ENCODE results near the gene P2RY13.

Gene P2RY13

DNA sequence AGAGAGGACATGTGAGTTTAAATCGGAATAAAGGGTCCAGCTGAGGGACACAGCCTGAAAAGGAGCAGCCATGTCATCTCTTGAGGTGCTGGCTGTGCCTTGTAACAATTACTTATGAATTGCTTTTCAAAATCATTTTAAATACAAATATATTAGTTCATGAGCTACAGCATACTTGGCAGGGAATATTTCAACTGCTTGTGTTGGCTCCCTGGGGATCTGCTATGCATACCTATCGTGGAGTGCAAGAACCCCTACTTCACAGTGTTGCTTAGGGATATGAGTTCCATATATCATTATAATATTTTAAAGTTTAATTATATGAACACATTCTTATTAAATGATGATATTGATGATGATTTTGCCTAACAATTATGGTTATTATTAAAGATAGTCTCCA lies 31.9 kb downstream of the P2RY13 start:
- no peak for DNase-seq (ENCODE audit: low read depth in 1 of 2, low spot score in 1 of 2)

- DNase-seq (ENCODE audit: low read depth in 1 of 2, low spot score in 1 of 2) = no peak
Measured at GRCh38 chr3:151296226-151296625, 33.1 kb downstream of the P2RY13 start.

- DNase-seq (ENCODE audit: low read depth in 1 of 2, low spot score in 1 of 2) = no peak
Measured at GRCh38 chr3:151293127-151293526, 36.2 kb downstream of the P2RY13 start.

DNA sequence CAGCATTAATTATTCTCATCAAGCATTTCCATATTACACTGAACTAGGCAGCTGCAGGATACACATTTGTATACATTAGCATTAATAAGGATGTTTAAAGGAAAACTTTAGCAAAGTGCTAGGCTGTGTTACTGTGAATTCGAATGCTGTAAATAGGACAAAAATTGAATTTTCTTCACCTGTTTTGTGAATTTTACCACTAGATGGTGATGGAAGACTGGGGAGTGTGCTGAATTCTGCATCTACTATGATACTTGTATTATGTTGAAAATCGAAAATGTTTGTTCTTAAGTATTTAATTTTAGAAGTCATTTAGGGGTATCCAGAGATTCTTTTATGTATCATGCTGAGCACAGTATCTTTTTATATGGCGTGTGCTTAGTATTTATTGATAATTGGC lies 38.7 kb downstream of the P2RY13 start:
- DNase-seq (ENCODE audit: low read depth in 1 of 2, low spot score in 1 of 2) = no peak

DNA sequence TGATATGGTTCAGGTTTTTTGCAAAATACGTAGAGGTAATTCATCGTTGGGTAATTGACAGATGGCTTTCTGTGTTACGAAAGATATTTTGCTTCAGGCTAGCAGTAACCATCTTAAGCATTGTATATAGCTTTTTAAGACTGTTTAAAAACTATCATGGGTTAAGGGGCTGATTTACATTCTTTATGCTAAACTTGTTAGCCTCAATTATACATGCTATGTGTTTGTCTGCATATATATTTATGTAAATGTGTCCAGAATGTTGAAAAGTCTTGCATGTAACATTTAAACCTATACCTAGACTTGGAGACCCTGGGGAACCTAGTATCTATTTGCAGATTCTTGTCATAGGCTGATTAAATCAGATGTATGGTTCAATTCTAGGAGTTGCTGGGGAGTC lies 39.9 kb downstream of the P2RY13 start:
- no peak for DNase-seq (ENCODE audit: low read depth in 1 of 2, low spot score in 1 of 2)

- DNase-seq (ENCODE audit: low read depth in 1 of 2, low spot score in 1 of 2) = no peak
Measured at GRCh38 chr3:151285940-151286339, 43.4 kb downstream of the P2RY13 start.

DNA sequence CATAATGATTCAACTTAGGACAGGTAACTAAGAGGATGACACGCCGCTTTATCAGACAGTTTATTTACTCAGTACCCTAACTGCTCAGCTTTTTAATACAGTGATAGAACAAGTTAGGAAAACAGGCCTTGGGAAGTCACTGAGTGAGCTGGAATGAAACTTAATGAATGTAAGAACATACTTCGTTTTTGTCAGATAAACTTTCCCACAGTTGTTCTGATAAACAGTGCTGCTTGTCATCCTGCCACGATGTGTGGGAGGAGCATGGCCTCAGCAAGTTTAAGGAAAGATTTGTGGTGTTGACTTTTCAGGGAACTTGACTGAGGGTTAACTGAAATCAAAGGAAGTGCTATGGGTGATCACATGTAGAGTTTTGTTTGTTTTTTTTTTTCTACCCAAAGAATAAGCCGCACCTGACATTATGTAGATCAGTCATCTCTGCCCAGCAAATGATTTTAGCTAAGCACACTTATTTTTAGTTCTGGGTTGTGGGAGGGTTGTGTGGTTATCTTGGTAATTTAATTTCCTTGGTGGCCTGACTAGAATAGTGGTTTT lies 45.4 kb downstream of the P2RY13 start:
- no peak for DNase-seq (ENCODE audit: low read depth in 1 of 2, low spot score in 1 of 2)

- DNase-seq (ENCODE audit: low read depth in 1 of 2, low spot score in 1 of 2) = no peak
Measured at GRCh38 chr3:151283387-151283786, 46.0 kb downstream of the P2RY13 start.

- no peak for DNase-seq (ENCODE audit: low read depth in 1 of 2, low spot score in 1 of 2)
Measured at GRCh38 chr3:151282921-151283320, 46.4 kb downstream of the P2RY13 start.

- DNase-seq (ENCODE audit: low read depth in 1 of 2, low spot score in 1 of 2) = no peak
Measured at GRCh38 chr3:151281671-151282324, 47.6 kb downstream of the P2RY13 start.

DNA sequence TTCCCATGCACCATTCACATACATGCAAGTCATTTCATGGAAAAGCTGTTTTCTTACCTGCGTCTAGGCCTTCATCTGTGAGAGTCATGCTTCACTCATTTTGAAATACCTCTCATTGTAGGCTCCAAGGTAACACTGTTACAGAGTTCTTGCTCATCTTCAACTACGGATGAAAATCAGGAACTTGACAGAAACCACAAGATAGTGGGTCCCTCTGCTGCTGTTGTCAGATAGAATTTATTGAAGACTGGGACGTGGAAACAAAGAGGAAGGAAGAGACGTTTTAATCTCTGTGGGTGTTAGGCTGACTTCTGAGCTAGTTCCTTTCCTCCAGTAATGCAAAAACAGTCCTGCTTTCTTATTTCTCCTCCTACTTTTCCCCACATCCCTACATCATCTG lies 51.1 kb downstream of the P2RY13 start, which contains the start of gene P2RY14:
P2RY14 (minus strand) TSS at position 313 of the 400 bp plus-strand sequence. CDS start 64,226 bp downstream, outside the sequence.
- DNase-seq (ENCODE audit: low read depth in 1 of 2, low spot score in 1 of 2) = no peak

GRCh38 chr3:151276687-151277042 lies 52.7 kb downstream of the P2RY13 start:
- no peak for DNase-seq (ENCODE audit: low read depth in 1 of 2, low spot score in 1 of 2)

All from activated CD4-positive, alpha-beta T cell treated with anti-CD3 and anti-CD28 coated beads, Interleukin-2, amount 50 U/mL, for 24 hours (primary cell).